DMS114 treated with DMSO at 0.1 percent for 48 hours (cell line): ENCODE measurements around the gene CSDE1.

ENCODE experiments used
- DNase-seq: peaks from one replicate; lab custom pipeline; 2025; ENCODE audit not compliant: unreplicated experiment; lab: John Stamatoyannopoulos, UW

Gene CSDE1

DNA sequence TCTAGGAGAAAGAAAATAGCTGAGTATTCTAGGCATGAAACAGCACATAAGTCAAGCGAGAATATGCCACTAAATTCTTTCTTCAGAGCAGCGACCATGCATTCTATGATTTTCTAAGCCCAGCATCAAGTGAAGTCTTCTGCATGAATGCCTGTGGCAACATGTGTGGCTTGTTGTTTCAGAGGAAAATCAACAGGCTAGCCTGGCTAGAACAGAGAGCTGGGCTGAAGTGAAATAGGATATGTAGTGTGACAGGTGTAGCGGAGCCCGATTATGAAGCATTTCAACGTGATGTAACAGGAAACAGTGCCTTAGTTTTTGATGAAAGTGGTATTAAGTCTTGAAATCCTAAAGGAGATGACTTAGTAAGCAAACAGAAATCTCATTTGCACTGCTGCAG, 7.0 kb downstream of the CSDE1 start:
- no peak for DNase-seq

DNA sequence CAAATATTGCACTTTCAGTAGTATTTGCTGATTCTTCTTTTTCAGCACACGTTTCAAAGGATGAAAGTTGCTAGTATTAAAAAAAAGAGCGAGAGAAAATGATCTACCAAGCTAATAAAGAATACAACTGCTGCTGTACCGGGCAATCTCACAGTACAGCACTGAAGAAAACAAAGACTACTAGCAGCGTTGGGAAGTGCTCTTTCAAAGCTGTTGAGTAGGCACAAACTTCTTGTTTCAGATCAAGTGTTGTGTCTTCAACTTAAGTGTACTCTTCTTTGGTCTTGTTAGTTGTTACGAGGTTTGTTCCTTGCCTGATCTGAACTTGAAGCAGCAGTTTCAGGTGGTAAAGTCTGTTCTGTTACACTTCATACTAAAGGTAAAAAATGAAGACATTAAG, 7.9 kb downstream of the CSDE1 start:
- no peak for DNase-seq

DNA sequence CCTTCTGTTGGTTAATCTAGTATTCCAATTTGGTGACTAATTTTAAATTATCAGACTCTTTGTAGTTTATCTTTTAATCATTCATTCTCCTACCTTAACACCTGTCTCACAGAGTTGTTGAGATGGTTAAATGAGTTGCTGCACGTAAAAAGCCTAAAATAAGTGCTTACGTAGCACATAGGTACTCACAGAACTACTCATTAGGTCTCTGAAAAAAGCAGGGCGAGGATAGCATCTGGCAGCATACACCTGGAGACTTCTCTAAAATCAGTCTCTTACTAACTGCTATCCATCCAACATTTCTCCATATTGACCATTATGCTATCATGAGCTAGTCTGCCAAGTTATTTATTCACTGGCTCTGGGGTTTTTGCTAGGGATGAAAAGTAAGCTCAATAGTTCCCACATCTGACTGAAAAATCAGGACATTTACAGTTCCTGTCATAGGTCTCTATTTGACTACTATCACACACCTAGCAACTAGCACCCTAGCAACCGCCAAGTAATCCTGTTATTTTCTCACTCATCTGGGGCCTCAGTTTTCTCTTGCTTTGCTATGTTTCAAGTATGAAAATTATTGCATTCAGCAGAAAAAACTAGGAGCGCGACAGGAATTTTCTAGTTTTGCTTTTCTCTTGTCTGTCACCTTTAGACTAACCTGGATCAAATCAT, 11.2 kb downstream of the CSDE1 start:
- no peak for DNase-seq

DNA sequence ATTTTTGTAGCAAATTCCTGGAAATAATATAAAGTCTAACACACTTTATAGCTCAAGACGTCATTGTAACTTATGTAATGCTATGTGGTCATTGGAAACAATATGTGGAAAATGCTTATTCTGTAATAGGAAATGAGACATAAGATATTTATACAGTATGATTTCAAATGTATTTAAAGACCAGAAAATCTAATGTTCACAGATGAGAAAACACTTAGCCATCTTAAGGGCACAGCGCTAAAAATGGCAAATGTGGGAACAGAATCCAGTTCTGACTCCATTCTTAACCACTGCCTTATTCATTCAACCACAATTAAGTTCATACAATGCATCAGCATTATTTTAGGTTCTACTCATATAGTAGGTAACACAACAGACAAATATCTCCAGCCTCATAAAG, 12.5 kb downstream of the CSDE1 start:
- DNase-seq = no peak

DNA sequence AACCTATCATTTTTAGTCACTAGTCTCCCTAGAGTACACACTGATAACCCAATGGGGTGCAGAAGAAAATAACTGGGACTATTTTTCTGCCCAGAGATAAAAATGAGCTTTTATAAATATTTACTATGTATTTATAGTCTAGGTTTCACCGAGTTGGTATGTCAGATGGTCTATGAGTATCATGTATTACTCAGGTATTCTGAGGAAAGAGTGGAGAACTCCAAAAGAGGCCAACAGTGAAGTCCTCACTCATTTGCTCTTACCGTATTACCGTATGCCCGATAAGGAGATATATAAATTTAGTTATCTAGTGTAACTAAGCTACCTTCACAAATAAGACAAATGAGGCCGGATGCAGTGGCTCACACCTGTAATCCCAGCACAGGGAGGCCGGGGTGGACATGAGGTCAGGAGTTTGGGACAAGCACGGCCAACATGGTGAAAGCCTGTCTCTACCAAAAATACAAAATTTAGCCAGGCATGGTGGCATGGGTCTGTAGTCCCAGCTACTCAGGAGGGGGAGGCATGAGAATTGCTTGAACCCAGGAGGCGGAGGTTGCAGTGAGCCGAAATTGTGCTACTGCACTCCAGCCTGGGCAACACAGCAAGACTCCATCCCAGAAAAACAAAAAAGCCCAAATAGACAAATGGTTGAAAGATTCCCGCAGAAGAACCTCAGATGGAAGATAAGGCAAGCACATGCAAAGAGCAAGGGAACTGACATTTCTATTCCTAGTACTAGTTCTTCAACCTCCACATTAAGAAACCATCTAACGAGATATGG, 15.6 kb downstream of the CSDE1 start:
- DNase-seq = no peak

DNA sequence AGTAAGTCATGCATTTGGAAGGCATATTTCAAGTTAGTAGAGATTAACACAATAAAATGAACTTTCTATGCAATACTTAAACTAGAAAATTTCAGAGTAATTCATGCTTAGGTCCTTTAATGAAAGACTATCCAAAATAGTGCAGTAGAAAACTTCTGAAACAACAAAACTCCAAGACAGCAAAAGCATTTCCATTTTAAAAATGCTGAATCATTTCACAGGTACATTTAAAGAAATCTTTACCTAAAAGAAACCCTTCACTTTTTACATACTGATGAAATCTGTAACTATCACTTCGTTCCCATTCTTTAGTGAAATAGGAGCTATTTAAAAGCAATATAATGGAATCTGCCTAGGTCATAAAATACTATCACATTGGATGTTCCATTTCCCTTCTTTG, 17.5 kb downstream of the CSDE1 start:
- DNase-seq = no peak

DNA sequence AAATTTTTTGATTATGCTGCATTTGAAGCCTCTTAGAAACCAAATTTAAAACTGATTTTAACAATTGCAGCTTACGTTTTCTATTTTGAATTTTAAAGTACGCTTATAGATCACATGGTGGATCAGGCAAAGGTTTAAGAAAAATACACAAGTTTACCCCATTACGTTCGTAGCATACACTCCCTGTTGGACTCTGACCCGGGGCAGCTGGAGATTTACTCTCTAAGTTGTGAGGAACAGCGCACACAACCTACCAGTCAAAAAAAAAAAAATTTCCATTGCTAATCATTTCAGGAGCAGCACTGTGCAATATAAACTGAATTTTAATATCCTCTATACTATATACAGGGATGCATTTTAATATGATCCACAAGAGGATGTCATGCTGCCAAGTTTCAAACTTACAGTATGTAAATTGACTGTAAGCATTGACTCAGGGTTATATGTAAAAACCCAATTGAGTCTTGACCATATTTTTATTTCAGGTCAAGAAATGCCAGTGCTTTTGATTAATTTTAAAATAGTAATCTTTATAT, 20.4 kb downstream of the CSDE1 start:
- no peak for DNase-seq

DNA sequence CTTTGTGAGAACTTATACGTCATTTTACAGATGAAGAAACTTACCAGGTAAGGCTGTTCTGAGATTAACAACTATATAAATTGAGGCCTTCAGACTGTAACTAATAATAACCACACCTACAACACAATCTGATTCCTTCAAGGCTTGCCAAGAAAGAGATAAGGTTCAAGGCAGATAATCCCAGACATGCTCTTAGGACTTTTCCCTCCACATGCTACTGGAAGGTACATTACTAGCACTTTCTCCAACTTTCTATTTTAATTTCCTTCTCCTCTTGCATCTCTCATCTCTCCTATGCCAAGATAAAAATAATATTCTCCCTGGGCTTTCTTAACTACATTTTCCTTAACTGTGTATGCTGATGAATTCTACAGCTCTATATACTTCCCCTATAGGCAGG, 22.3 kb downstream of the CSDE1 start:
- no peak for DNase-seq

DNA sequence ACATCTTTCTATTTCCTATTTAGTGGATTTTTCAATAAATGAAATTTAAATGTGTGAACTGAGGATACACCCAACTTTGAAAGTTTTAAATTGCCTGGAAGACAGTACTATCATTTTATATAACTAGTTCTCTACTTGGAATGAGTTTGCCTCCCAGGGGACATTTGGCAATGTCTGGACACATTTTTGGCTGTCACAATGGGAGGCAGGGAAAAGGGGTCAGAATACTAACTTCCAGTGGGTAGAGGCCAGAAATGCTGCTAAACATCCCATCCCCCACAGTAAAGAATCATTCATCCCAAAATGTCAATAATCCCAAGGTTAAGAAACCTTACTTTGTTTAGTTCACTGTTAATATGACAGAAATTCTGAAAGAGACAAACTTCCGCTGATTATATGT, 28.0 kb downstream of the CSDE1 start:
- no peak for DNase-seq

DNA sequence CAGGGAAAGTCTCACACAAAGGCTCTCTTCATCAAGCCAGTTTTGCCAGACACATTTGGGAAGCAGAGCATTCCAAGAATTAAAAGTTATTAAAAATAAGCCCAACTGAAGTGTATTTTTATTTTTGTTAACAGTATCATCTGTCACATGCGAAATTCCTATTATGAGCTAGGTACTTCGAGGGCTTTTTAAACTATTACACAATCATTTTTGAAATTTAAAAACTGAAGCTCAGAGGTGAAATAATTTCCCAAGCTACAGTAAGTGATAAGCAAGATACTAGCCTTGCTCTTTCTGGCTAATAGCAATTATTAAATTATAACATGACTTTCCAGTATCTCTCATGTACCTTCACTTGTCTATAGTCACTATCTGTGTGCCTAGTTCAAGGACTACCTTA, 29.2 kb downstream of the CSDE1 start:
- DNase-seq = no peak

DNA sequence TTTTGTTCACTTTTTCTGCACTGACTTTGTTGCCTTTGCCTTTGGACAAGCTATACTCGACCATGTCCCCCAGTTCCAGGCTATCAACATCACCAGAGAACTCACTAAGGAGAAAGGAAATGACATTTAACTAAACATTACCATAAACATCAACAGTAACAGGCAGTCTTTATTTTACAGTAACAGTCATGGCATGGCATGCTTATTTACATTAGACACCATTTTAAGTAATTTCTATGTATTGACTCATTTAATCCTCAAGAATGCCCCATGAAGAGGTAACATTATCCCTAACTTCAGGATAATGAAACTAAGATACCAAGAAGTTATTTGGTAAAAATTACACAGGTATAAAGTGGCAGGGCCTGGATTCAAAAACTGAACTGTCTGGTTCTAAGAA, 32.6 kb downstream of the CSDE1 start:
- DNase-seq = no peak

DNA sequence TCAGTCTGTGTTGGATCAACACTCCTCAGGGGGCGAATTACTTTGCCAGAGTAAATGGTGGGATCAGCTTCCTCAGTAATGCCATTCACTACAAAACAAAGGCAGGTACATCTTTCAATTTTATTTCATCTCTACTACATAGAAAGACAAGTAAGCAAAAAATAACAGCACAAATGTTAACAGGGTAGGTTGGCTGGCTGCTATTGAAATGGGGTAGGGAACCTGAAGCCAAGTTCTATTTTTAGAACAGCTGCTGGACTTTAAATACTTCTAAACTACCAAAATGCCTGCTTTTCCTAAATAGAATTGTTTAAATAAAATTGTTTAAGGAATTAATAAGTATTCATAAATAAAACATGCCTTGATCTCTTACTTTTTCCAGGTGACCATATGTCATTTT, 33.9 kb downstream of the CSDE1 start:
- DNase-seq = no peak

DNA sequence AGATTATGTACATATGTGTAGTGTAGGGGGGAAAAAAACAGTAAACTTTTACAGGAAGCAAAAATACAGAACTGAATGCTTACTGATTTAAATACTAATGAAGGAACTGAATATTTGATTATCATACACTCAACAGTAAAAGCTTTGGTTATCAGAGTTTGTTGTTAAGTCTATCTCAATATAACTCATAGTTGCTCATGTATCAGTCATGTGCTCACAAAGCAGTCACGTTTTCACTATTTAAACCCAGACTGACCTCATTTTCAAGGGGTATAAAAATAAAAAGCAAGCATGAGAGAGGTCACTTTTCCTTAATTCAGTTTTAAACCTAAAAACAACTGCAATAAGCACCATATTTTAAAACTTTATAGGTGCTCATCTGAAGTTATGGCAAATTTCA, 34.3 kb downstream of the CSDE1 start:
- no peak for DNase-seq

DNA sequence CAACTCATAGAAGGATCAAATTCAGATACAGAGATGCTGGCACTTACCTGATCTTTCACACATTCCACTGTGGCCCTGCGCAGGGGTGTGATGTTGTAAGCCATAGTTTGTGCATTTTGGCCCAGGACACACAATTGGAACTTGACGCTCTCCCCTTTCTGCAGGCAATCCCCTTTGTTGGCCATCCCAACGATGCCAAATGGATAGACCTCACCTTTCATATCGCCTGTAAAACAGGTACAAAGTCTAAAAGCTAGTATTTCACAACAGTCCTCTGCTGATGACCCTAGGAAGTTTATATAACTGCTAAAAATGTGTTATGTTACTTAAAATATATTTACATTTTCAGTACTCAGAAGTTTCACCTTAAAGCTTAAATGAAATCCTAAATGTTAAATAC, 37.3 kb downstream of the CSDE1 start:
- no peak for DNase-seq

DNA sequence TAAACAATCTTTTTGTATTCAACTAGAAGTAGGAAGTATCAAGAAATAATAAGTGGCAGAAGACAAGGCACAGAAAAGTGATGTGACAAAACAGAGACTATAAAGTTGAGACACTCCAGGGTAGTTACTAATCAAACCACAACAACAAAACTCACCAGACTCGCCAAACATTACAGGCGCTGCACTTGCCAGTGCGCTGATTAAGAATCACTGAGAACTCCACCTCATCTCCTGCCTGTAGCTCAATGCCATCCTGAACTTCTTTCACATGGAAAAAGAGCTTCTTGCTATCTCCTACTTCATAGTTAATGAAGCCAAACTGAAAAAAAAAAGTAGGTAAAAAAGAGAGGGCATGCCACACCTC, 38.4 kb downstream of the CSDE1 start:
- DNase-seq = no peak

DNA sequence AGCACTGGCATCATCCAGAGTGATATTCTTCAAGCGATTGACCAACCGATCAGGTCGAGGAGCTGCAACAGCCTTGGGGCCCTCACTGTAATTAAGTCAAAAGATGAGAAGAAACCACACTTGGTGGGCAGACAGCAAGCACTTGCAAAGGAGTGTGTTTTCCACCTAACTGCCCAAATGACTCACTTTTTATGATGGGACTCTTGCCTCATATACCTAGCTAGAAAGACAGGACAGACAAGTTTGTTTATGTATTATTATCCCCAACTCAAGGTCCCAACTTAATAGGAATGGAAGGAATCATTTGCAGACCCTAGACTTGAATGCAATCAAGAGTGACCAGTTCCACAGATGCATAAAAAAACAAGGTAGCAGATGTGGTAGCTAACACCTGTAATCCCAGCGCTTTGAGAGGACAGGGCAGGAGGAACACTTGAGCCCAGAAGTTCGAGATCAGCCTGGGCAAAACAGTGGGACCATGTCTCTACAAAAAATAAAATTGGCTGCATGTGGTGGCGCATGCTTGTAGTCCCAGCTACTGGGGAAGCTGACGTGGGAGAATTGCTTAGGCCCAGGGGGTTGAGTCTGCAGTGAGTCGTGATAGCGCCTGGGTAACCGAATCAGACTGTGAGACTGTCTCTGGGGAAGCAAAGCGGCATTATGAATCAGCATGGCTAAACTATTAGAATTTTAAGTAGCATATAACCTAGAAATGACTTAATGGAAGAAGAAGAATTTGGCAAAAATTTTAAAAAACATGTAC, 38.9 kb downstream of the CSDE1 start:
- DNase-seq = no peak

DNA sequence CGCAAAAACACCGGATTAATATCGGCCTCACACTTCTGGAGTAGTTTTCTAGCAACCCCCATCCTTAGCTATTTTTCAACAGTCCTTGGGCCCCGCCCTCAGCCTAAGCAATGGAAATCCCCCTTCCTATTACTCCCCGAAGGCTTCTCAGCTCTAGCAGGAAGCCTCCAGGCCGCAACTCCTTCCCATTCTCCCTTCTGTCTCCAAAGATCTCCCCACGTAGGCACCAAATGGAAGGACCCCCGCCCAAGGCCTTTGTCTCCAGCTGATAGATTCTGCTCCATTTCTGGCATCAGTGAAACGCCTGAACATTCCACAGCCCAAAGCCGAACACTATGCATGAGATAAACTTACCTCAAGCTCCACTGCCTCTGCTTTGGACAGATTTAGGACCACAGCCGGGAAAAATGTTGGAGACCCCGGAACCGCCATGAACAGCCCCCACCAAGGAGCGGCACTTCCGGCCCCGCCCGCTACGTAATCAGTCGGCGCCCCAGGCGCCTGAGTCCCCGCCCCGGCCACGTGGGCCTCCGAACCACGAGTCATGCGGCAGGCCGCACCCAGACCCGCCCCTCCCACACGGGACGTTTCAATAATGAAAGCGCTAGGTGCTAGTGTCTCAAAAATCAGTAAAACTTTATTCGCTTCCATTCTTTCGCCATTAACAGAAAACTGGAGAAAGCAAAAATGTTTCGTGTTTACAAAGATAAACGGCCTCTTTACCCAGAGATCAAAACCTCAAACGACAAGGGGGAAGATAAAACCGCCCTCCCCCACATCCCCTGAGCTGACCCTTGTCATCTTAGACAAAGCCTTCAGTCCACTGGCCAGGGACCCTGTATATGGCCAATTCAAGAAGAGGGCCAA, 41.2 kb downstream of the CSDE1 start, which contains the start of gene NRAS:
TSS of gene NRAS (minus strand) at position 468 of the 867 bp plus-strand sequence. CDS start 611 bp downstream, outside the sequence.
- DNase-seq = peak; percentile 86

DNA sequence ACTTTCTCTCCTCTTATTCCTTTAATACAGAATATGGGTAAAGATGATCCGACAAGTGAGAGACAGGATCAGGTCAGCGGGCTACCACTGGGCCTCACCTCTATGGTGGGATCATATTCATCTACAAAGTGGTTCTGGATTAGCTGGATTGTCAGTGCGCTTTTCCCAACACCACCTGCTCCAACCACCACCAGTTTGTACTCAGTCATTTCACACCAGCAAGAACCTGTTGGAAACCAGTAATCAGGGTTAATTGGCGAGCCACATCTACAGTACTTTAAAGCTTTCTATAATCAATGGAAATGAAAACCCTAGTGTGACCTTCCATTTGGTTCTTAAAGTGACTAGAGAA, 41.9 kb downstream of the CSDE1 start:
- no peak for DNase-seq

DNA sequence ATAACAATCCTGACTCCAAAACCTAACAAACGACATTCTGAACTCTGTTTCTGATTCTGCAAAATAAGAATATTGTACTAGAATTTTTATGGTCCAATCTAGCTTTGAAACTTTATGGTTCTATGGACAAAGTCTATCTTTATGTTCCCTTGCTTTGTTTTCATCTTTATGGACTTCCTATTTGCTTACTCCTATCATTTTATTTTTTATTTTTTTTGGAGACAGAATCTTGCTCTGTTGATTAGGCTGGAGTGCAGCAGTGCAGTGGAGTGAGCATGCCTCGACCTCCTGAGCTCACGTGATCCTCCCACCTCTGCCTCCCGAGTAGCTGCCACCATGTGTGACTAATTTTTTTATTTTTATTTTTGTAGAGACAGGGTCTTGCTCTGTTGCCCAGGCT, 44.8 kb downstream of the CSDE1 start:
- no peak for DNase-seq

DNA sequence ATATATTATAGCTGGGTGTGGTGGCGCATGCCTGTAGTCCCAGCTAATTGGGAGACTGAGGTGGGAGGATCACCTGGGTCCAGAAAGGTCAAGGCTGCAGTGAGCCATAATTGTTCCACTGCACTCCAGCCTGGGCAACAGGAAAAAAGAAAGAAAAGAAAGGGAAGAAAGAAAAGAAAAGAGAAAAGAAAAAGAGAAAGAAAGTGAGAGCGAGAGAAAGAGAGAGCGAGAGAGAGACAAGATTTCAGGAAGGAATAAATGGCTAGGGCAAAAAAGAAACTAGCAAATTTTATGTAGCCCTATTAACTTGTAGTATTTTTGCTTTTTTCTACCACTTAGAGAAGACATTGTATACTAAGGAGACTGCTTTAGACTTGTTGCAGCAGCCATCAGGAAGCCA, 47.4 kb downstream of the CSDE1 start:
- DNase-seq = no peak

DNA sequence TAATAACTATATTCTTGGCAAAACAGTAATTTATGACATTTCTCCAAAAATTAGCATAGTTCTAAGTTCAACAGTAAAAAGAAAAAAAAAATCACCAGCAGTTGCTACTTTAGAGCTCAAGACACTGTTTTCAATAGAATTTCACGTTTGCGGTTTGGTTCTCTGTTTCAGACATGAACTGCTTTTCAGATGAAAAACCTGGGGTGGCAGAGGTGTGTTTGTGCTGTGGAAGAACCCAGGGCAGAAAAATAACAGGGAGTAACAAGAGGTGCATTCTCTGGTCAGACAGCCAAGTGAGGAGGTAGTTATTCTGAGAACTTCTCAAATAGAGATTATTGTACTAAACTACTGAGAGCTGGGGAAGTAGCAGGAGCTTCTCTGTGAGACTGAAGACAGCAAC, 50.2 kb downstream of the CSDE1 start:
- no peak for DNase-seq
